ENCODE data around the gene OR2AK2. TPM values are rescaled to one million over a fixed set of nuclear protein-coding genes. Genes with fewer than 3 reads are reported as not detected.

Gene OR2AK2
- not detected for polyA plus RNA-seq (ENCODE audit: insufficient read length in 4 of 4)

DNA sequence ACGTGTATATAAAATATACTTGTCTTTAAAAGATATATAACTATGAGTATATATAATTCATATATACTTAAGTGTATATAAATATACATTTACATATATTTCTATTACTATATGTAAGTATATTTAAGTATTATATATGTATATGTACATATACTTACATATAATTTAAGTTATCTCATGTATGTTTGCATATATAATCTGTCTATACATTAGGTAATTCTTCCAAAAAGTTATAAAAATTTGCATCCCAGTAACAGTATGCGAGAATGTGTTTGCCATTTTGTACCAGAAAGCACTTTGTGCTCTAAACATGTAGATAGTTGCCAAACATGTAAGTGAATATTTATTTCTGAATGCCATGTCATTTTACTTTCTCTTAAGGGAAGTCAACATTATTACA, at the start of gene OR2AK2:
OR2AK2 (plus strand) TSS at position 301 of the 400 bp plus-strand sequence. CDS start 144 bp downstream, outside the sequence.
- DNase-seq (ENCODE audit: low read depth in 4 of 4, low spot score in 3 of 4): no peak

DNA sequence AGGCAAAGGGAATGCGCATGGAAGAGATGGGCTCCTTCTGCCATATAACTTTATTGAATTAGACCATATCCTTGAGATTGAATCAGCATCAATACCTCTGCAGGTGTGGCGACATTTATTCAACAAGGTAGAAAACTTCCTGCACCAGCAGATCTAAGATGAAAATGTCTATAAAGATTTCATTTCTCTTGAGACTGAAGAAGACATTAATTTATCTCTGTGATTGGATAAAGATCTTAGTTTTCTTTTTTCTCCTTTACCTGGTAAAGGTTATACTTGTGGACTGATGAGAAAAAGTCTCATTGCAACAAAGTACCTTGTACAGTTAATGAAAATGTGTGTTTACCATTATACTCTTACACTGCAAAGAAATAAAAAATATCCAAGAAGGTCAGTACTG, 45.1 kb upstream of the OR2AK2 start, which contains the start of gene OR2T8:
OR2T8 (plus strand) TSS at position 301 of the 400 bp plus-strand sequence. CDS start 766 bp downstream, outside the sequence.
- no peak for DNase-seq (ENCODE audit: low read depth in 4 of 4, low spot score in 3 of 4)

GRCh38 chr1:247923941-247924340, 41.1 kb upstream of the OR2AK2 start:
- DNase-seq (ENCODE audit: low read depth in 4 of 4, low spot score in 3 of 4): no peak

DNA sequence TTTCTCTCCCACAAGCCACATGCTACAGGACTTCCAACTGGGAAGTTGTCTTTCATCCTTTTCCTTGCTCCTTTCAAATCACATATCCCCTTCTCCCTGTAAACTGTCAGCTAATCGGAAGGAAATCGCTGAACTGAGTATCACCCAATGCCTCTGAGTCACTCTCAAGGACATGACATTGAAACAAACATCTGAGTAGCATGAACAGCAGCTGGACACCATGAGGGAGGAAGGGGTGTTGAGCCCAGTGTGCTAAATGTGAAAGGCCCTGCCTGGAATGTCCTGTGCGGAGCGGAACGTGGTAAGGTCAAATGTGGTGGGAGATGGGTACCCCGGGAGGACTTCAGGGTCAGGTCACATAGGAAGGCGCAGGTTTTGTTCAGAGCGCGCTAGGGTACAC, 40.2 kb upstream of the OR2AK2 start, which contains the start of gene OR2AJ1:
OR2AJ1 (plus strand) TSS at position 22 of the 400 bp plus-strand sequence. CDS start 8,880 bp downstream, outside the sequence.
- DNase-seq (ENCODE audit: low read depth in 4 of 4, low spot score in 3 of 4): no peak

DNA sequence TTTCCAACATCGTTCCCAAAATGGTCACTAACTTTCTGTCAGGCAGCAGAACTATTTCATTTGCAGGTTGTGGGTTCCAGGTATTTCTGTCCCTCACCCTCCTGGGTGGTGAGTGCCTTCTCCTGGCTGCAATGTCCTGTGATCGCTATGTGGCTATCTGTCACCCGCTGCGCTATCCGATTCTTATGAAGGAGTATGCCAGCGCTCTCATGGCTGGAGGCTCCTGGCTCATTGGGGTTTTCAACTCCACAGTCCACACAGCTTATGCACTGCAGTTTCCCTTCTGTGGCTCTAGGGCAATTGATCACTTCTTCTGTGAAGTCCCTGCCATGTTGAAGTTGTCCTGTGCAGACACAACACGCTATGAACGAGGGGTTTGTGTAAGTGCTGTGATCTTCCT, 31.0 kb upstream of the OR2AK2 start:
- no peak for DNase-seq (ENCODE audit: low read depth in 4 of 4, low spot score in 3 of 4)

DNA sequence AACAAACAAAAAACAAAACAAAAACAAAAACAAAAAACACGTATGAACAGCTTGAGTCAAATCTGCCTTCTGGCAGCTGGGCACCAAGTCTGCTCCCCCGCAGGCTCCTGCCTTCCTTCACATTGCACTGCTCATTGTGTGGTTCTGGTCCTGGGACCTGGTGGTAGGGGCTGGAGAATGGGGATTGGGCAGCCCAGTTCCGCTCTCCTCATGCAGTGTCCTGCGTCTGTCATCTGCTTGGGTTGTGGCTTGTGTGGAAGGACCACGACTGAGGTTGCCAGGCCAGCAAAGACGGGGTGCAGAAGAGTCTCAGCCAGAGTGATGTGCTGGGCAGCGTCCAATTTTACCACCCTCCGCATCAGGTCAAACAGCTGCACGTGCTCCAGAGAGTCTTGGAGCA, 29.3 kb upstream of the OR2AK2 start:
- DNase-seq (ENCODE audit: low read depth in 4 of 4, low spot score in 3 of 4): no peak

GRCh38 chr1:247936415-247936814, 28.6 kb upstream of the OR2AK2 start:
- no peak for DNase-seq (ENCODE audit: low read depth in 4 of 4, low spot score in 3 of 4)

DNA sequence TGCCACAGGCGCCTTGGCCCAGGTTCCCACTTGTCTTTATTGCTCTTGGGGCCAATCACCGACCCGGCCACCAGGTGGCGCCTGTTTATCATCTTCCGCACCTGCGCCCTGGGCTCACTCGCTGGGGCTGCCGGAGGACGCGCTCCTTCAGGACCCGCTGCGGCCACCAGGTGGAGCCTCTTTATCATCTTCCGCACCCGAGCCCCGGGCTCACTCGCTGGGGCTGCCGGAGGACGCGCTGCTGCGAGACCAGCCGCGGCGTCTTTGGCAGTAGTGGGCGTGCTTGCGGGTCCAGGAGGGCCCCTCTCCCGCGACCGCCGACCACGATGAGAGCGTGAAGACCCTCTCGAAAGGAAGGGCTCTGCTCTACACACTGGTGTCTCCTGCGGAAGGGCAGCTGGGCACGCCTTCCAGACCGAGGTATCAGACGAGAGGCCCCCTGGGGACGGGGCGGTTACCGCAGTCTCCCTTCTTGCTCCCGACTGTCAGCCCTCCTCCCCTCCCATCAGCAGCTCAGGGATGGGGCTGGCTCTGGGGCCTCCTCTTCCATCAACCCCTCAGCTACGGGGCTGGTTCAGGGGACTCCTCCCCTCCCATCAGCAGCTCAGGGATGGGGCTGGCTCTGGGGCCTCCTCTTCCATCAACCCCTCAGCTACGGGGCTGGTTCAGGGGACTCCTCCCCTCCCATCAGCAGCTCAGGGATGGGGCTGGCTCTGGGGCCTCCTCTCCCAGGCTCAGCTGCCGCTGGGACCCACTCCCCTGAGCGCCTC, 27.9 kb upstream of the OR2AK2 start:
- DNase-seq (ENCODE audit: low read depth in 4 of 4, low spot score in 3 of 4): peak in 3 of 4 donors; percentile 10 to 39 (median 20)

DNA sequence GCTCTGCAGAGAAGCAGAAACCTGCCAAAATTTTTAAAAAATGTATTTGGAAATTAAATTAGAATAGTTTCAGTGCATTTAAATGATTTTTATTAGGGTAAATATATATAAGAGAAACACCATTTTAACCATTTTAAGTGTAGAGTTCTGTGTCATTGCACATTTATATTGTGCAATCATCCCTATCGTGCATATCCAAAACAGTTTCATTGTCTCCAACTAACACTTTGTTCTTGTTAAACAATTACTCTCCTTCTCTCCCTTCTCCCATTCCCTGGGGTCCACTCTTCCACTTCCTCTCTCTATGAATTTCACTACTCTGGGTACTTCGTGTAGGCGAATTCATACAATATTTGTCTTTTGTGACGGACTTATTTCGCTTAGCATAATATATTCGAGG, 22.4 kb upstream of the OR2AK2 start:
- no peak for DNase-seq (ENCODE audit: low read depth in 4 of 4, low spot score in 3 of 4)

DNA sequence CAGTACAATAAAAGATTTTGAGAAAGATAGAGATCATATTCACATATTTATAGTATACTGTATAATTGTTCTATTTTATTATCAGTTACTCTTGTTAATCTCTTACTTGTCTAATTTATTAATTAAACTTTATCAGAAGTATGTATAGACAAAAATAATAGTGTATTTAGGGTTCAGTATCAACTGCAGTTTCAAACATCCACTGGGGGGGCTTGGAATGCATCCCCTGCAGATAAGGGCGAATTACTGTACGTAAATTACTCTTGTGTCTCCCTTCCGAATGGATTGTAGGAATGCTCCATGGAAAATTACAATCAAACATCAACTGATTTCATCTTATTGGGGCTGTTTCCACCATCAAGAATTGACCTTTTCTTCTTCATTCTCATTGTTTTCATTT, 16.5 kb upstream of the OR2AK2 start, which contains the start of gene OR2L8:
OR2L8 (plus strand) TSS at position 301 of the 400 bp plus-strand sequence; CDS start at position 301, 0 bp downstream.
- DNase-seq (ENCODE audit: low read depth in 4 of 4, low spot score in 3 of 4): no peak

DNA sequence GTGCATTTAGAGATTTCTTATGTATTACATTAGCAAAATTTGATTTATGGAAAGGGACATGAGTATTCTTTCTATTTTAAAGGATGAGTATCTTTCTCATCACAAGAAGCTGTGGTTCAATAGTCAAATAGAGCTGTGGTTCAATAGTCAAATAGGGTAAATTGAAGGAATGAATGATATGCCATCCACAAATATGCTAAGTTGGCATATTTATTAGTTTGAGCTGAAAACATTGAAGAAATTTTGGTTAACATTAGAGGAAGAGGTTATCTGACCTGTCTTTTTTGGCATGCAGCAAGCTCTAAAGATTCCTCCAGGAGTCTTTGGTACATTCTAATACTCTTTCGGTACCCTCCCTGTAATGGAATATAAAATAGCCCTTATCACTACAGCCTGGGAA, 11.6 kb upstream of the OR2AK2 start:
- no peak for DNase-seq (ENCODE audit: low read depth in 4 of 4, low spot score in 3 of 4)

DNA sequence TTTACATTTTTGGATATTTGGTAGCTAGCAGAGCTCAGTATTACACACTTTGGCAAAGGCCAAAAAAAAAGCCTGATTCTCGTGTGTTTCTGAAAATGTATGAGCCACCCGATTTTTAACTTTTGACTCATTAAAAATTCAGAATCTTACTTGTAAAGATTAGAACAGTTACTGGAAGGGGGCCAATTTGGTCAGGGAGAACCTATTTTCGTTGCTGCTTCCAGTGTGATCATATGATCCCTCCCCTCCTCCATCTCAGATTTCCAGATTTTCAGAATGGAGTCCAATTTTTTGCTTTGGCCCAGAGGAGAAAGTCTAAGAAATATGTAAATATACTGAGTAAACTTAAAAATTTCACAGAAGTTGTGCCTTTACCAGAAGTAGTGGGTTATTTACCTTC, 3.2 kb upstream of the OR2AK2 start:
- no peak for DNase-seq (ENCODE audit: low read depth in 4 of 4, low spot score in 3 of 4)

GRCh38 chr1:247962911-247963588, 2.0 kb upstream of the OR2AK2 start:
- DNase-seq (ENCODE audit: low read depth in 4 of 4, low spot score in 3 of 4): no peak

GRCh38 chr1:247966532-247967204, 1.6 kb downstream of the OR2AK2 start:
- no peak for DNase-seq (ENCODE audit: low read depth in 4 of 4, low spot score in 3 of 4)

- no peak for DNase-seq (ENCODE audit: low read depth in 4 of 4, low spot score in 3 of 4)
Measured at GRCh38 chr1:247992986-247993385, 28.0 kb downstream of the OR2AK2 start.

GRCh38 chr1:247998811-247999210, 33.8 kb downstream of the OR2AK2 start:
- no peak for DNase-seq (ENCODE audit: low read depth in 4 of 4, low spot score in 3 of 4)

- no peak for DNase-seq (ENCODE audit: low read depth in 4 of 4, low spot score in 3 of 4)
Measured at GRCh38 chr1:248000169-248000568, 35.1 kb downstream of the OR2AK2 start.

DNA sequence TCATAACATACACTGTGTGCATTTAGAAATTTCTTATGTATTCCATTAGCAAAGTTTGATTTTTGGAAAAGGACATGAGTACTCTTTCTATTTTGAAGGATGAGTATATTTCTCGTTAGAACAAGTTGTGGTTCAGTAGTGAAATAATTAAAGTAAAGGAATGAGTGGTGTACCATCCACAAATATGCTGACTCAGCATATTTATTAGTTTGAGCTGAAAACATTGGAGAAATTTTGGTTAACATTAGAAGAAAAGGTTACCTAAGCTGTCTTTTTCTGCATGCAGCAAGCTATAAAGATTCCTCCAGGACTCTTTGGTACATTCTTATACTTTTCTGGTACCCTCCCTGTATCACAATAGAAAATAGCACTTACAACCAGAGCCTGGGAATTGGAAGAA, 42.7 kb downstream of the OR2AK2 start:
- DNase-seq (ENCODE audit: low read depth in 4 of 4, low spot score in 3 of 4): no peak

- no peak for DNase-seq (ENCODE audit: low read depth in 4 of 4, low spot score in 3 of 4)
Measured at GRCh38 chr1:248009681-248010080, 44.6 kb downstream of the OR2AK2 start.

DNA sequence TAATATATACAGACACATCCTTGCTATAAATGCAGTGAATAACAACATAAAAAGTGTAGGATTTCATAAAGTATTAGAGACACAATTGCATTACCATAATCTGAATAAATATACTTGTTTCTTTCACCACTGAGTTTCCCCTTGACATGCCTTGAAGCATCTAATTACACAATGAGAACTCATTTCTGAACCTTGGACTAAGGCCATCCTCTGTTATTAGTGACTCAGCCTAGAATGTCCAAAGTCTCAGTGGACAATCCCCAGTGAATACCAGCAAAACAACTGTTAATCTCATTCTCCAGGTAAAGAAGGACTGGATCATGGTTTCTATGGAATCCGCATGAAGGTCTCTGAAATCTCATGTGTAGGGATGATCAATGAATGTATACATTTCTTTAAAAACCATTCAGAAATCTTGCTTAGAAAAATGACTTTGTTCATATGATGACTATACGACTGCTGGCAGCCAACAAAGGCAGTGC, 48.2 kb downstream of the OR2AK2 start, which contains the start of gene OR2L5:
OR2L5 (plus strand) TSS at position 432 of the 482 bp plus-strand sequence. CDS start 8,288 bp downstream, outside the sequence.
- no peak for DNase-seq (ENCODE audit: low read depth in 4 of 4, low spot score in 3 of 4)

- DNase-seq (ENCODE audit: low read depth in 4 of 4, low spot score in 3 of 4): no peak
Measured at GRCh38 chr1:248015803-248016202, 50.8 kb downstream of the OR2AK2 start.
